Aortic smooth muscle cell (primary cell): ENCODE data around the gene ERP44. TPM values are rescaled to one million over a fixed set of nuclear protein-coding genes. Genes with fewer than 3 reads are reported as not detected.

ENCODE experiments used
- total RNA-seq: library from RNA; depleted of rRNA; stranded (reverse); fragments of >200 nt; gene quantifications from 2 replicates; pipeline ENCODE4 v1.2.3, GENCODE V29; 2014

The ERP44 gene
- 9.9 and 13.2 TPM in 2 replicates for total RNA-seq

DNA sequence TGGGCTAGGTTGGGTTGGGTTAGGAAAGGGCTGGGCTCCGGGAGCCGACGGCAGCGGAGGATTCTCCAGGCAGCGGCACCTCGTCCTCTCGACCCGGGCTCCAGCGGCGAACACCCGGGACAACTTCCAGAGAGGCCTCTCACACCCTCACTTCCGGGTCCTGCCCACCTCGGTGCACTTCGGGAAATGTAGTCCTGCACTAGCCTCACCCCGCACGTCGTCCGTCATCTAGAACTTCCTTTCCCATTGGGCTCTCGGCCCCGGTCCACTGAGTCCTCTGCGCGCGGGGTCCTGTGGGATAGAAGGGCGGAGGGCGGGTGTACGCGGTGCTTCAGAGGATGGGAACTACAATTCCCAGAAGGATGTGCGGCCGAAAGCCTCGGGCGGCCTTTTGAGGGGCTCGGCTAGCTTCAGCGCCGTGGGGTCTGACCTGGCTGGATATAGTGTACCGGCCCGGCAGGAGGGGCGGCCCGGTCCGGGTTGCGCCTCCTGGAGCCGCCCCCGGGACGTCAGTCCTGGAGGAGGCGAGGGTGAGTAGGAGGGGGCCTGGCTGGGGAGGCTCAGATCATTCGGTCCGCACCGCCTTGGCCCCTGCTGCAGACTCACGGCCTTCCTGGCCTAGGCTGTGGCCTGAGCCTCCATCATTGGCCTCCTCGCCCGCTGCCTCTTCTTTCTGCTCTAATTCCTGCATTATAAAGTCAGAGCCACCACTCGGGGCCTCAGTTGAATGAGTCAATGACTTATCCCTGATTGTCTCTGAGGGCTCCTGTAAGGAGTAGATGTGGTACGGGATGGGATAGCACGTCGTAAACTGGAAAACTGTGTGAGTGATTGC is at the start of gene ERP44, which contains the start of gene INVS:
Gene ERP44, minus strand, starts transcription at position 114 of the 835 bp plus-strand sequence. CDS start 160 bp downstream, outside the sequence.
Gene INVS, plus strand, starts transcription at position 357 of the 835 bp plus-strand sequence. CDS start 5,279 bp downstream, outside the sequence.

Other genes with a start within 250 kb of the ERP44 start
- gene STX17, start 192.3 kb downstream of the ERP44 start, total RNA-seq = 12.7 and 16.9 TPM in 2 replicates
- 25.6 and 30.7 TPM in 2 replicates for gene INVS, start 243 bp upstream of the ERP44 start, total RNA-seq